SK-N-SH (cell line): ENCODE measurements around the gene NPM1.

Source experiments
- CTCF ChIP-seq: fragments of 200-600 bp; sonication (generic); IDR thresholded peaks from 2 replicates; pipeline ENCODE4 v1.6.1; 2017; ENCODE audit warnings: antibody characterized with exemption, mild to moderate bottlenecking, moderate library complexity
- ELF1 ChIP-seq: IDR thresholded peaks from 2 replicates; pipeline ENCODE4 v1.4.0; 2012
- EZH2phosphoT487 ChIP-seq: fragments of 200-600 bp; sonication (generic); IDR thresholded peaks from 2 replicates; pipeline ENCODE4 v1.6.1; 2017; ENCODE audit warnings: low read depth, mixed run types, mild to moderate bottlenecking, antibody characterized with exemption, moderate library complexity, borderline replicate concordance
- FOXM1 ChIP-seq: IDR thresholded peaks from 2 replicates; pipeline ENCODE4 v1.4.0; 2012; ENCODE audit warnings: low read depth, mild to moderate bottlenecking
- JUND ChIP-seq: IDR thresholded peaks from 2 replicates; pipeline ENCODE4 v1.4.0; 2012
- NFIC ChIP-seq: IDR thresholded peaks from 2 replicates; pipeline ENCODE4 v1.4.0; 2012; ENCODE audit warnings: borderline replicate concordance
- POLR2AphosphoS5 ChIP-seq: IDR thresholded peaks from 2 replicates; pipeline ENCODE4 v1.6.1; 2012; ENCODE audit warnings: low read depth, low read length
- REST ChIP-seq: IDR thresholded peaks from 2 replicates; pipeline ENCODE4 v1.6.1; 2012; ENCODE audit warnings: mild to moderate bottlenecking, low read depth, low read length, moderate library complexity
- SMC3 ChIP-seq: IDR thresholded peaks from 2 replicates; pipeline ENCODE4 v1.6.1; 2012; ENCODE audit warnings: low read depth, low read length, improper control_type of control experiment

- TF ChIP-seq JUND (no peak), REST (no peak), EZH2phosphoT487 (no peak), CTCF (no peak), ELF1 (no peak), FOXM1 (no peak), NFIC (no peak), POLR2AphosphoS5 (no peak), SMC3 (no peak)
These were observed 1.1 kb downstream of the NPM1 start for GRCh38 chr5:171388816-171389168.
